ENCODE results near the gene SEBOX.

The SEBOX gene

GRCh38 chr17:28315846-28316705 lies 48.9 kb downstream of the SEBOX start:
- H3K27me3 ChIP-seq (replicated peaks; ENCODE audit: control insufficient read depth, insufficient read depth, low read length), result no peaks in the 10 kb centered on the region
- H3K4me3 ChIP-seq (ENCODE audit: low read length), result no peak overlapping the region
- H3K4me1 ChIP-seq (ENCODE audit: control insufficient read depth, insufficient read depth, low read length), result peaks cover 20% of the 10 kb centered on the region
- no peak overlapping the region for H3K9ac ChIP-seq (ENCODE audit: low read length)
- no peak for DNase-seq (ENCODE audit: low read depth)
- no peaks in the 10 kb centered on the region for H3K36me3 ChIP-seq (ENCODE audit: control insufficient read depth, insufficient read depth, low read length, severe bottlenecking)
- no peaks in the 10 kb centered on the region for H3K9me3 ChIP-seq (ENCODE audit: control insufficient read depth, low read length)

GRCh38 chr17:28313841-28314240 lies 51.2 kb downstream of the SEBOX start:
- H3K9me3 ChIP-seq (ENCODE audit: control insufficient read depth, low read length), result no peaks in the 10 kb centered on the region

More at GRCh38 chr17:28313841-28314240, 51.2 kb downstream of the SEBOX start:
- DNase-seq (ENCODE audit: low read depth), result no peak
- Histone ChIP-seq H3K4me1 (ENCODE audit: control insufficient read depth, insufficient read depth, low read length) (peaks cover 8% of the 10 kb centered on the region), H3K9ac (ENCODE audit: low read length) (no peak overlapping the region), H3K27me3 (replicated peaks; ENCODE audit: control insufficient read depth, insufficient read depth, low read length) (no peaks in the 10 kb centered on the region), H3K36me3 (ENCODE audit: control insufficient read depth, insufficient read depth, low read length, severe bottlenecking) (no peaks in the 10 kb centered on the region), H3K4me3 (ENCODE audit: low read length) (no peak overlapping the region)
